H9 (cell line): ENCODE measurements around the gene LRRC37A. TPM values are rescaled to one million over a fixed set of nuclear protein-coding genes. Genes with fewer than 3 reads are reported as not detected.
"Not testable (repeated sequence)": the region's sequence is repeated elsewhere in the genome, so short reads cannot be mapped to it uniquely, and the experiment has no call there.

Experiments used
- DNase-seq: peaks from one replicate; pipeline ENCODE4 v3.0.0-alpha.2; 2017
- H2AFZ ChIP-seq: one replicate; pipeline ENCODE4 v1.6.1; 2013; ENCODE audit warnings: mild to moderate bottlenecking, low read length, control low read depth, moderate library complexity
- H2AK5ac ChIP-seq: 2 replicates; pipeline ENCODE4 v1.6.1; 2013; ENCODE audit warnings: low read length, control low read depth, mixed read lengths; ENCODE audit not compliant: insufficient read length
- H2BK120ac ChIP-seq: one replicate; pipeline ENCODE4 v1.6.1; 2013; ENCODE audit warnings: low read depth, mild to moderate bottlenecking, low read length, control low read depth, inconsistent platforms; ENCODE audit not compliant: poor library complexity, severe bottlenecking
- H2BK12ac ChIP-seq: 2 replicates; pipeline ENCODE4 v1.6.1; 2013; ENCODE audit warnings: low read length, control low read depth, mixed read lengths, low read depth; ENCODE audit not compliant: insufficient read length
- H2BK15ac ChIP-seq: 2 replicates; pipeline ENCODE4 v1.6.1; 2013; ENCODE audit warnings: low read depth, low read length, control low read depth
- H2BK20ac ChIP-seq: one replicate; pipeline ENCODE4 v1.6.1; 2013; ENCODE audit warnings: low read depth, mild to moderate bottlenecking, low read length, control low read depth, inconsistent platforms; ENCODE audit not compliant: poor library complexity, severe bottlenecking
- H2BK5ac ChIP-seq: 2 replicates; pipeline ENCODE4 v1.6.1; 2013; ENCODE audit warnings: low read length, control low read depth, mixed read lengths; ENCODE audit not compliant: insufficient read length
- H3K14ac ChIP-seq: 2 replicates; pipeline ENCODE4 v1.6.1; 2013; ENCODE audit warnings: low read length, control low read depth; ENCODE audit not compliant: insufficient read depth
- H3K18ac ChIP-seq: 2 replicates; pipeline ENCODE4 v1.6.1; 2013; ENCODE audit warnings: low read depth, mild to moderate bottlenecking, mixed read lengths, low read length, control low read depth; ENCODE audit not compliant: insufficient read length
- H3K23ac ChIP-seq: 2 replicates; pipeline ENCODE4 v1.6.1; 2013; ENCODE audit warnings: low read length, control low read depth, mixed read lengths, low read depth; ENCODE audit not compliant: insufficient read length
- H3K23me2 ChIP-seq: 2 replicates; pipeline ENCODE4 v1.6.1; 2013; ENCODE audit warnings: low read depth, mild to moderate bottlenecking, mixed read lengths, low read length, control low read depth; ENCODE audit not compliant: insufficient read length, poor library complexity, severe bottlenecking
- H3K27ac ChIP-seq: 2 replicates; pipeline ENCODE4 v1.5.1; 2013; ENCODE audit warnings: low read length, control low read depth, mixed read lengths, low read depth; ENCODE audit not compliant: insufficient read length
- H3K27me3 ChIP-seq: 2 replicates; pipeline ENCODE4 v1.6.1; 2013; ENCODE audit warnings: low read length, control low read depth, inconsistent platforms; ENCODE audit not compliant: insufficient read depth
- H3K4ac ChIP-seq: 2 replicates; pipeline ENCODE4 v1.6.1; 2013; ENCODE audit warnings: low read depth, mild to moderate bottlenecking, control low read depth, inconsistent platforms, low read length, moderate library complexity
- H3K4me1 ChIP-seq: 2 replicates; pipeline ENCODE4 v1.6.1; 2013; ENCODE audit warnings: low read length, control low read depth, inconsistent platforms; ENCODE audit not compliant: insufficient read depth
- H3K4me2 ChIP-seq: 2 replicates; pipeline ENCODE4 v1.6.1; 2013; ENCODE audit warnings: low read length, control low read depth, mixed read lengths; ENCODE audit not compliant: insufficient read length, insufficient read depth
- H3K56ac ChIP-seq: 2 replicates; pipeline ENCODE4 v1.6.1; 2013; ENCODE audit warnings: low read depth, mild to moderate bottlenecking, mixed read lengths, low read length, control low read depth; ENCODE audit not compliant: insufficient read length
- H3K79me1 ChIP-seq: 2 replicates; pipeline ENCODE4 v1.6.1; 2013; ENCODE audit warnings: low read depth, mild to moderate bottlenecking, moderate library complexity, low read length, control low read depth, inconsistent platforms; ENCODE audit not compliant: insufficient read depth, poor library complexity, severe bottlenecking
- H3K79me2 ChIP-seq: 2 replicates; pipeline ENCODE4 v1.6.1; 2013; ENCODE audit warnings: low read length, control low read depth, inconsistent platforms; ENCODE audit not compliant: insufficient read depth
- H3K9ac ChIP-seq: 2 replicates; pipeline ENCODE4 v1.6.1; 2013; ENCODE audit warnings: low read length, control low read depth, mixed read lengths; ENCODE audit not compliant: insufficient read length; ENCODE audit errors: extremely low read depth
- H3K9me3 ChIP-seq: one replicate; pipeline ENCODE4 v1.6.1; 2013; ENCODE audit warnings: low read depth, low read length, inconsistent platforms; ENCODE audit not compliant: control insufficient read depth
- H3T11ph ChIP-seq: one replicate; pipeline ENCODE4 v1.6.1; 2013; ENCODE audit warnings: mild to moderate bottlenecking, low read length, control low read depth, inconsistent platforms
- H4K20me1 ChIP-seq: one replicate; pipeline ENCODE4 v1.6.1; 2013; ENCODE audit not compliant: control insufficient read depth, insufficient read length, insufficient read depth
- H4K5ac ChIP-seq: 2 replicates; pipeline ENCODE4 v1.6.1; 2013; ENCODE audit warnings: low read depth, mild to moderate bottlenecking, mixed read lengths, low read length, control low read depth; ENCODE audit not compliant: insufficient read length
- H4K8ac ChIP-seq: replicated peaks from 2 replicates; pipeline ENCODE4 v1.6.1; 2013; ENCODE audit warnings: low read length, control low read depth, mixed read lengths, low read depth; ENCODE audit not compliant: insufficient read length
- H4K91ac ChIP-seq: 2 replicates; pipeline ENCODE4 v1.6.1; 2013; ENCODE audit warnings: low read depth, mild to moderate bottlenecking, moderate library complexity, mixed read lengths, low read length, control low read depth; ENCODE audit not compliant: insufficient read length
- H3K27ac Mint-ChIP-seq, 3 experiments: 2 replicates in 2 of 3; 3 replicates in 1 of 3; pipeline ENCODE4 v1.8.0; 2020 to 2021; ENCODE audit warnings: mixed read lengths in 3 of 3, mild to moderate bottlenecking in 1 of 3, moderate library complexity in 1 of 3
- H3K27me3 Mint-ChIP-seq: 2 replicates; pipeline ENCODE4 v1.8.0; 2021; ENCODE audit warnings: low read depth, mild to moderate bottlenecking, moderate library complexity, mixed read lengths
- H3K36me3 Mint-ChIP-seq, 3 experiments: 2 replicates in 2 of 3; 3 replicates in 1 of 3; pipeline ENCODE4 v1.8.0; 2020 to 2021; ENCODE audit warnings: low read depth in 3 of 3, mixed read lengths in 3 of 3; ENCODE audit not compliant: insufficient read depth in 1 of 3
- H3K4me1 Mint-ChIP-seq, 2 experiments: 2 replicates each; pipeline ENCODE4 v1.8.0; 2020; ENCODE audit warnings: mixed read lengths in 2 of 2
- H3K4me3 Mint-ChIP-seq, 2 experiments: 2 replicates in 1 of 2; 3 replicates in 1 of 2; pipeline ENCODE4 v1.8.0; 2020 to 2021; ENCODE audit warnings: mild to moderate bottlenecking in 2 of 2, mixed read lengths in 2 of 2, moderate library complexity in 1 of 2
- H3K9me3 Mint-ChIP-seq, 2 experiments: 2 replicates in 1 of 2; 3 replicates in 1 of 2; pipeline ENCODE4 v1.8.0; 2020; ENCODE audit warnings: mild to moderate bottlenecking in 2 of 2, mixed read lengths in 2 of 2, moderate library complexity in 1 of 2
- WGBS: extraction: QIAGEN DNeasy Blood & Tissue Kit; methylation state at CpG from one replicate; pipeline ENCODE4 v1.1.7; 2013; ENCODE audit warnings: missing lambda C conversion rate, low lambda C conversion rate, mixed read lengths; ENCODE audit not compliant: insufficient read length; ENCODE audit errors: extremely low coverage; 5-methylcytosine and 5-hydroxymethylcytosine counted together
- total RNA-seq: library from RNA; stranded (reverse); gene quantifications from 2 replicates; pipeline ENCODE4 v1.2.1, GENCODE V29; 2021

LRRC37A gene
- total RNA-seq, 1 experiment from 2014 or later: 1.9 TPM

DNA sequence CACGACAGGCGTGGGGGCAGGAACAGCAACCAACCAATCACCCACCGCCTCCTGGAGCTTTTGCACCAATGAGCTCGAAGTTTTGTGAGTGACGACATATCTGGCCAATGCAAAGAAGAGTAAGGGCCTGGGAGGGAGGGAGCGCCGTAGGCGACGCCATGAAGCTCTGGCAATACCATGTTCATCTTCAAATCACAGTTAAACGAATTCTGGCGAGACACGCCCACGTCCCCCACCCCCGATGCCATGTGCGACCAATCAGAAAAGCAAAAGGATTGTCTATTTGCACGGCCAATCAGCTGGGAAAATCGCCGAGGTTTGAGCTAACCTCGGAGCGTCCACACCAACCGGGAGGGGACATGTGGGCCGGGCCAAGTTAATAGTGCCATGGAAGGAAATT lies 66.8 kb downstream of the LRRC37A start, which contains the start of gene ARL17B:
Gene ARL17B (minus strand): TSS at position 12 of the 400 bp plus-strand sequence. CDS start 3,369 bp downstream, outside the sequence.
- DNase-seq, H3K79me2 ChIP-seq, H3K4ac ChIP-seq, H2BK5ac ChIP-seq, H3K9me3 ChIP-seq, H3K4me1 Mint-ChIP-seq, H4K8ac ChIP-seq, H2BK15ac ChIP-seq, H3K56ac ChIP-seq, H3K27me3 Mint-ChIP-seq, H3T11ph ChIP-seq, H3K79me1 ChIP-seq, H3K4me3 Mint-ChIP-seq, H4K5ac ChIP-seq, H4K20me1 ChIP-seq, H2BK12ac ChIP-seq, H2AK5ac ChIP-seq, H3K36me3 Mint-ChIP-seq, H3K23me2 ChIP-seq, H3K14ac ChIP-seq, H4K91ac ChIP-seq, H3K27ac ChIP-seq, H3K27me3 ChIP-seq, H2AFZ ChIP-seq, H2BK20ac ChIP-seq, H3K4me2 ChIP-seq, H3K27ac Mint-ChIP-seq, H3K18ac ChIP-seq, H2BK120ac ChIP-seq, H3K4me1 ChIP-seq, H3K9ac ChIP-seq, H3K23ac ChIP-seq, H3K9me3 Mint-ChIP-seq: not testable (repeated sequence)
- WGBS: no CpG with 5 or more reads among the region's 22 CpGs

DNA sequence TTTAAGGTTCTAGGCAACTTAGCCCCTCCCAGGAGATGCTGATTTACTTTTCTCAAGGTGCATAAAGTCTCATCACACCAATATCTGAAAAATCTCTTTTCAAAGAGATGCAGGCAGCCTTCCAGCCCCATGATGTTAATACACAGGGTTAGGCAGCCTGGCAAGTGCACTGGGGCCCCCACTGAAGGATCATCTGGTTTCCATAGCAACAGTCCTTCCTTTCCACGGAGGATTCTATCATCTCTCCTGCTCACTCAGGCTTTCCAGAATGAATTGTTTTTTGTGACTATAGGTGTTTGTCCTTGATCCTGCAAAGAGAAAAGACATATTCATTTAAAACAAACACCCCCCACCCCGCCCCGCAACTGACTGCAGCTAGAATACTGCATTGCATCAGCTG lies 72.6 kb downstream of the LRRC37A start:
- no CpG with 5 or more reads among the region's 3 CpGs for WGBS
- H3K4me1 ChIP-seq, H3K4me1 Mint-ChIP-seq, H3K4me2 ChIP-seq, H2AK5ac ChIP-seq, H2BK20ac ChIP-seq, H3K23ac ChIP-seq, H3T11ph ChIP-seq, H3K27me3 ChIP-seq, H3K23me2 ChIP-seq, H3K79me1 ChIP-seq, H3K9ac ChIP-seq, H3K27ac Mint-ChIP-seq, H4K5ac ChIP-seq, H4K20me1 ChIP-seq, H3K27ac ChIP-seq, H3K9me3 Mint-ChIP-seq, H4K91ac ChIP-seq, H2BK120ac ChIP-seq, H3K4me3 Mint-ChIP-seq, H3K9me3 ChIP-seq, DNase-seq, H2BK15ac ChIP-seq, H3K14ac ChIP-seq, H3K56ac ChIP-seq, H3K79me2 ChIP-seq, H4K8ac ChIP-seq, H2AFZ ChIP-seq, H3K36me3 Mint-ChIP-seq, H3K27me3 Mint-ChIP-seq, H3K4ac ChIP-seq, H3K18ac ChIP-seq, H2BK12ac ChIP-seq, H2BK5ac ChIP-seq: not testable (repeated sequence)
